GM18951 (cell line): ENCODE data around the gene TMED5.
A peak's percentile ranks its signal among the peaks of the same experiment; 100 is the strongest.
"Not testable (repeated sequence)": the region's sequence is repeated elsewhere in the genome, so short reads cannot be mapped to it uniquely, and the experiment has no call there.

Experiments used
- POLR2A ChIP-seq: IDR thresholded peaks from 4 replicates; pipeline ENCODE4 v1.6.1; 2011; ENCODE audit warnings: mild to moderate bottlenecking; ENCODE audit not compliant: insufficient read length, insufficient read depth; ENCODE audit errors: extremely low read depth
- in situ Hi-C: fragments of 300-500 bp; cut with MboI; formaldehyde crosslinking; loops from one replicate; pipeline ENCODE4 v1.12.0; 2022; ENCODE audit warnings: low sequenced_read_pairs, mixed read lengths, inconsistent platforms; ENCODE audit not compliant: unreplicated experiment

TMED5 gene

DNA sequence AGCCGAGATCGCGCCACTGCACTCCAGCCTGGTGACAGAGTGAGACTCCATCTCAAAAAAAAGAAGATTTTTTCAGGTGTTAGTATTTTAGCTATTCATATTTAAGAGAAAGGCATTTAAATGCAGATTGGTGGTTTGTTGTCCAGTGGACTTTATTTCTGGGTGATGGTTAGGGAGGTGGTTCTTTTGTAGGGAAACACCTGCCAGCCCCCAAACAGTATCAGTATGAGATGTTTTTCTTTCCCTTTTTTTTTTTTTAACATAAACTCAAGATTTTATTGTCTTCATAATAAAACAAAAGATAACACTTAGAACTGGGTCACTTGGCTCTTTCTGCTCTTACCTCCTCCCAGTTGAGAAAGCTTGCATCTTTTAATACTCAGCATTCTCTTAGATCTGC lies 10.2 kb upstream of the TMED5 start:
- TF ChIP-seq POLR2A: no peak
- in situ Hi-C loops: no loop called here

GRCh38 chr1:93186667-93187066 lies 6.5 kb upstream of the TMED5 start:
- TF ChIP-seq POLR2A: no peak
- in situ Hi-C loops: no loop called here

DNA sequence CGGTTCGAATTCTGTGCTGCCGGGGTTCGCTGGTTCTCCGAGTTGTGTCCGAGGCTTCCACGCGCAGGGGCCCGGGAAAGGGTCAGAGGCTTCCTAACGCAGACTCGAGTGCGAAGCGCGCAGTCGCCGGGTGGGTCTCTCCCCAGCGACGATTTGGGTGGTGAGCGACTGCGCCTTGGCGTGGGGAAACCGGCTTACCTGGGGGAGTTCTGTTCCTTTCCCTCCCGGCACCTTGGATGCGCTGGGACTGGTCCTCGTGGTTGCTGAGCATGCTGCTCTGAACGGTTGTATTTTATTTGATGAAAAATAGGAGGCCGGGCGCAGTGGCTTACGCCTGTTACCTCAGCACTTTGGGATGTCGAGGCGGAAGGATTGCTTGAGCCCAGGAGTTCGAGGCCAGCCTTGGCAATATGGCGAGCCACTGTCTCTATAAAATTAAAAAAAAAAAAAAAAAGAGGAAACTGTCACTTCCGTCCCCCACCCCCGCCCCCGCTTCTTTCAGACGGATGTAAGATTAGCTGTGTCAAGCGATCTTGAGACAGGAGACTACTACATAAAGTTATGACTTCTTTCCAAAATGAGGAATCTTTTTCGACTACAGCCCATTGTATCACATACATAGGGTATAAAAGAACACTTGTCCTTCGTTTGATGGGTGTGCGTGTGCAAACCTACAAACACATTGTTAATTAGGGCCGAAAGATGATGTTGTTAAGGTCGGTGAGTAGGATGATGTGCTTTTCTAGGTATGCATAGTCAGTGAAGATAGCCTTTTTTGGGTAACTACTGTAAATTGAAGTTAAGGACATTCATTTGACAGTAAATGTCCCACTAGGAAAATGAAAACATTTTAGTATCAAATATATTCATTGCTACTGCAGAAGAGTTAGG lies 755 bp upstream of the TMED5 start, which contains the start of gene CCDC18:
TSS of gene CCDC18 (plus strand) at position 2 of the 891 bp plus-strand sequence. CDS start 2,638 bp downstream, outside the sequence.
- peak; percentile 75 for TF ChIP-seq POLR2A
- in situ Hi-C loops: no loop called here

GRCh38 chr1:93178418-93178817 lies 1.8 kb downstream of the TMED5 start:
- in situ Hi-C loops: no loop called here
- no peak for TF ChIP-seq POLR2A

DNA sequence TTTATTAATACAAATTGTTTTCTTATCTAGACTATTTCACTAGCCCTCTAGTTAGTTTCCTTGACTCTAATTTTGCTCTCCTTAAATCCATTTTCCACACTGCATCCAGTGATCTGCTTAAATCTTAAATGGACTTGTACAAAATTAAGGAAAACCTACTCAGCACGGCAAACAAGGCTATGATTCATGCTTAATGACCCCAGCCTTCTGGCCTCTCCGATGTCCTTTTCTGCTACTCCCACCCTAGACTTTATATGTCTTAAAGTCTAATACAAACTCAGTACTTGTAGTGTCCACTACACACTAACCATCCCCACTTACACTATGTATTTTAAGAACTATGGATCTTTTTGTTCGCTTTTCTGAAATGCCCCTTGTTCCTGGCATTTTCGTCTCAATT lies 2.2 kb downstream of the TMED5 start:
- TF ChIP-seq POLR2A: no peak
- in situ Hi-C loops: no loop called here

GRCh38 chr1:93174638-93175037 lies 5.6 kb downstream of the TMED5 start:
- in situ Hi-C loops: not testable (repeated sequence)

- in situ Hi-C loops: no loop called here
- no peak for TF ChIP-seq POLR2A
These were observed 7.4 kb downstream of the TMED5 start for GRCh38 chr1:93172778-93173177.

DNA sequence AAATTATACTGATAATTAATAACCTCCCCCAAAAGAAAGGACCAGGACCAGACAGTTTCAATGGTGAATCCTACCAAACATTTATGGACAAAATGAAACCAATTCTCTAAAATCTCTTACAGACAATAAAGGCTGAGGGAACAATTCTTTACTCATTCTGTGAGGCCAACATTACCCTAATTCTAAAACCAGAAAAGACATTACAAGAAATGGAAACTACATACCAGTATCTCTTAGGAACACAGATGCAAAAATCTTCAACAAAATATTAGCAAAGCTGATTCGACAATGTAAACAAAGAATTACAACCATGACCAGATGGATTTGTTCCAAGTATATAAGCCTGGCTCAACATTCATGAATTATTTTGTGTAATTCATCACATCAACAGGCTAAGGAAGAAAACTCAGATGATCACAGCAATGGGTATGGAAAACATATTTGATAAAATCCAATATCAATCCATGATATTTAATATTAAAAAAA lies 8.6 kb downstream of the TMED5 start:
- in situ Hi-C loops: no loop called here
- TF ChIP-seq POLR2A: no peak

- in situ Hi-C loops: not testable (repeated sequence)
These were observed 10.0 kb downstream of the TMED5 start for GRCh38 chr1:93170141-93170678.

DNA sequence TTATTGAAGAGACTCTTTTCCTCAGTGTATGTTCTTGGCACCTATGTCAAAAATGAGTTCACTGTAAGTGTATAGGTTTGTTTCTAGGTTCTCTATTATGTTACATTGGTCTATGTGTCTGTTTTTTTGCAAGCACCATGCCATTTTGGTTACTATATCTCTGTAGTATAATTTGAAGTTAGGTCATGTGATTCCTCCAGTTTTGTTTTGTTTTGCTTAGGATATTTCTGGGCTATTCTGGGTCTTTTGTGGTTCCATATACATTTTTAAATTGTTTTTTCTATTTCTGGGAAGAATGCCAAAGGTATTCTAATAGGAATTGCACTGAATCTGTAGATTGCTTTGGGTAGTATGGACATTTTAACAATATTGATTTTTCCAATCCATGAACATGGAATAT lies 13.2 kb downstream of the TMED5 start:
- no peak for TF ChIP-seq POLR2A
- in situ Hi-C loops: no loop called here

DNA sequence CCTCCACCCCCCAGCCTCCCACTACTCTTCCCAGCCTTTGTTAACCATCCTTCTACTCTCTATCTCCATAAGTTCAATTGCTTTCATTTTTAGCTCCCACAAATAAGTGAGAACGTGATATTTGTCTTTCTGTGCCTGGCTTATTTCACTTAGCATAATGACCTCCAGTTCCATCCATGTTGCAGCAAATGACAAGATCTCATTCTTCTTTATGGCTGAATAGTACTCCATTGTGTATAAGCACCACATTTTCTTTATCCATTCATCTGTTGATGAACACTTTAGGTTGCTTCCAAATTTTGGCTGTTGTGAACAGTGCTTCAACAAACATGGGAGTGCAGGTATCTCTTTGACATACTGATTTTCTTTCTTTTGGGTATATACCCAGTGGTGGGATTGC lies 14.3 kb downstream of the TMED5 start:
- in situ Hi-C loops: not testable (repeated sequence)

DNA sequence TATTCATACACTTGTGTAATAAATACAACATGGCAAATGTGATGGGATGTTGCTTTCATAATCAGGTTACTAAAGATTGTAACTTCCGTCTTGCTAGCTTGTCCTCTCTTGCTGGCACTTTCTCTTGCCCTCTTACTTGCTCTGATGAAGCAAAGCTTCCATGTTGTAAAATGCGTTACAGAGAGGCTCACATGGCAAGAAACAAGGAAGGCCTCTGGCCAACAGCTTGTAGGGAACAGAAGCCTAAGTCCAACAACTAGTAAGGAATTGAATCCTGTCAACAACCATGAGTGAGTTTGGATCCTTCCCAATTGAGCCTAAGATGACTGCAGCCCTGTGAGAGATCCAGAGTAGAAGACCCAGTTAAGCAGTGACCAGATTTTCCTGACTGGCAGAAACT lies 15.4 kb downstream of the TMED5 start:
- no peak for TF ChIP-seq POLR2A
- in situ Hi-C loops: no loop called here

DNA sequence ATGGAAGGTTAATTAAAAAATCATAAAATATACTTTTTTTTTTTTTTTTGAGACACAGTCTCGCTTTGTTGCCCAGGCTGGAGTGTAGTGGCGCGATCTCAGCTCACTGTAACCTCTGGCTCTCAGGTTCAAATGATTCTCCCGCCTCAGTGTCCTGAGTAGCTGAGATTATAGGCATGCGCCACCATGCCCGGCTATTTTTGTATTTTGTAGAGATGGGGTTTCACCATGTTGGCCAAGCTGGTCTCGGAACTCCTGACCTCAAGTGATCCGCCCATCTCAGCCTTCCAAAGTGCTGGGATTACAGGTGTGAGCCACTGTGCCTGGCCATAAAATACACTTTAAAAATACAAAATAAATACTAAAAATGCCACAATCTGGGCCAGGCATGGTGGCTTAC lies 16.9 kb downstream of the TMED5 start:
- in situ Hi-C loops: not testable (repeated sequence)

GRCh38 chr1:93159337-93159736 lies 20.9 kb downstream of the TMED5 start:
- TF ChIP-seq POLR2A: no peak
- in situ Hi-C loops: no loop called here
